ENCODE measurements around the gene GRPEL1.
A peak's percentile ranks its signal among the peaks of the same experiment; 100 is the strongest.
"Not testable (repeated sequence)": the region's sequence is repeated elsewhere in the genome, so short reads cannot be mapped to it uniquely, and the experiment has no call there.

Gene GRPEL1

GRCh38 chr4:7103607-7104365 lies 35.9 kb upstream of the GRPEL1 start:
- DNase-seq (ENCODE audit: extremely low spot score) = no peak
- POLR2A ChIA-PET = no interaction called here
- CTCF ChIA-PET = interaction anchor here (1.1 to 4.5 kb wide), 4 partner anchors 10 to 33 kb away, joined by 3 to 17 read pairs (median 6); no protein-coding TSS in a partner anchor
- no peak for TF ChIP-seq CTCF (IDR thresholded peaks at IDR 0.05; ENCODE audit: control extremely low read depth, extremely low read depth, low read depth, missing control alignments)

- ChIA-PET CTCF (interaction anchor here (0.7 to 4.5 kb wide), 11 partner anchors 9 to 393 kb away, joined by 3 to 17 read pairs (median 3); partner anchors contain the start of gene MRFAP1L1), POLR2A (no interaction called here)
- DNase-seq (ENCODE audit: extremely low spot score) = peak; percentile 97
Measured at GRCh38 chr4:7103031-7103606, 35.3 kb upstream of the GRPEL1 start.

GRCh38 chr4:7102516-7102909 lies 34.6 kb upstream of the GRPEL1 start:
- CTCF ChIA-PET = interaction anchor here (0.7 to 4.5 kb wide), 14 partner anchors 7 to 771 kb away, joined by 3 to 17 read pairs (median 4); partner anchors contain the start of gene MRFAP1L1
- POLR2A ChIA-PET; DNase-seq (ENCODE audit: extremely low spot score): not testable (repeated sequence)

More at GRCh38 chr4:7103031-7103606, 35.3 kb upstream of the GRPEL1 start:
- peak; percentile 6 for TF ChIP-seq CTCF (IDR thresholded peaks at IDR 0.05; ENCODE audit: control extremely low read depth, extremely low read depth, low read depth, missing control alignments)

- TF ChIP-seq CTCF (IDR thresholded peaks at IDR 0.05; ENCODE audit: control extremely low read depth, extremely low read depth, low read depth, missing control alignments) = peak; percentile 63
- DNase-seq (ENCODE audit: extremely low spot score) = peak; percentile 79
- CTCF ChIA-PET = interaction anchor here (0.7 to 4.5 kb wide), 19 partner anchors 8 to 770 kb away, joined by 3 to 17 read pairs (median 3); partner anchors contain the start of genes GRPEL1 and MRFAP1L1
- POLR2A ChIA-PET = no interaction called here
Measured at GRCh38 chr4:7101692-7102515, 34.0 kb upstream of the GRPEL1 start.

GRCh38 chr4:7096236-7096635 lies 28.4 kb upstream of the GRPEL1 start:
- peak; percentile 2 for DNase-seq (ENCODE audit: extremely low spot score)
- POLR2A ChIA-PET = no interaction called here
- no peak for TF ChIP-seq CTCF (IDR thresholded peaks at IDR 0.05; ENCODE audit: control extremely low read depth, extremely low read depth, low read depth, missing control alignments)
- CTCF ChIA-PET = interaction anchor here (0.8 to 3.9 kb wide), 3 partner anchors 8 to 28 kb away, joined by 4 to 19 read pairs (median 4); partner anchors contain the start of gene GRPEL1

- peak; percentile 4 for DNase-seq (ENCODE audit: extremely low spot score)
- POLR2A ChIA-PET = no interaction called here
- no peak for TF ChIP-seq CTCF (IDR thresholded peaks at IDR 0.05; ENCODE audit: control extremely low read depth, extremely low read depth, low read depth, missing control alignments)
- CTCF ChIA-PET = interaction anchor here (3.9 kb wide), 1 partner anchor 13 kb away, joined by 19 read pairs; no protein-coding TSS in a partner anchor
Measured at GRCh38 chr4:7095611-7096155, 27.8 kb upstream of the GRPEL1 start.

Measured in GM10248 (cell line).